HG03571 (cell line): ENCODE data around the gene PSORS1C1.
"Not testable (repeated sequence)": the region's sequence is repeated elsewhere in the genome, so short reads cannot be mapped to it uniquely, and the experiment has no call there.

Experiments
- ATAC-seq: cut with Tn5 transposase; IDR thresholded peaks from one replicate; pipeline ENCODE4 v1.9.1; 2021; ENCODE audit not compliant: unreplicated experiment

Gene PSORS1C1, protein sequence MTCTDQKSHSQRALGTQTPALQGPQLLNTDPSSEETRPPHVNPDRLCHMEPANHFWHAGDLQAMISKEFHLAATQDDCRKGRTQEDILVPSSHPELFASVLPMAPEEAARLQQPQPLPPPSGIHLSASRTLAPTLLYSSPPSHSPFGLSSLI

DNA sequence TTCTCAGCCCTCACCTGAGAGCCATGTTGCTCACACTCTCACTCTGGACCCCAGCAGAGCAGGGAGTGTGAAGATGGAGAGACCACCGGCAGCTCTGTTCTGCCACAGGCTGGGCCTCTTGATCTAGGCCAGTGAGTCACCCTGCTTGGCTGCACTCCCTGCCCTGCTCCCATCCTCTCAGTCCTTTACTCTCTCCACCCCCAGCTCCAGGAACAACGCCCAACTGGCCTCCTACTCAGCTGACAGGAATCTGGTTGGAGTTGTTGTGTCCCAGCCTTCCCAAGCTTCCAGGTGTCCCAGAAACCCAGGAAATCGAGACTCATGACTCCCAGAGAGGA is at the start of gene PSORS1C1:
Gene PSORS1C1 (plus strand): TSS at position 260 of the 338 bp plus-strand sequence. CDS start 14,833 bp downstream, outside the sequence.
- no peak for ATAC-seq

DNA sequence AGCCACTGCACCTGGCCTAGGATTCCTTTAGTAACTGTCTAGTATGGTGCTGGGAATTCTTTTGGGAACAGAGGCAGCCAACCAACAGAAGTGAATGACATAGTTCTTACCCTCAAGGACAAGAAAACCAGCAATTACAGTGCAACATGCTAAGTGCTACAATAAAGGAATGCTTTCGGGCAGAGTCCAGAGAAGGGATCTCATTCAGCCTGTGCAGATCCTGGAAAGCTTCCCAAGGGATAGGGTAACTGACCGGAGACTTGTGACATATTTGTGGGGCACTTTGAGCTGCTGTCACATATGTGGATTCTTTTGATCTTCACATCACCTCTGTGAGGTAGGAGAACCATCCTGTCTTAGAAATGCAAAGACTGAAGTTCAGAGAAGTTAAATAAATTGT is 49.0 kb upstream of the PSORS1C1 start:
- no peak for ATAC-seq

DNA sequence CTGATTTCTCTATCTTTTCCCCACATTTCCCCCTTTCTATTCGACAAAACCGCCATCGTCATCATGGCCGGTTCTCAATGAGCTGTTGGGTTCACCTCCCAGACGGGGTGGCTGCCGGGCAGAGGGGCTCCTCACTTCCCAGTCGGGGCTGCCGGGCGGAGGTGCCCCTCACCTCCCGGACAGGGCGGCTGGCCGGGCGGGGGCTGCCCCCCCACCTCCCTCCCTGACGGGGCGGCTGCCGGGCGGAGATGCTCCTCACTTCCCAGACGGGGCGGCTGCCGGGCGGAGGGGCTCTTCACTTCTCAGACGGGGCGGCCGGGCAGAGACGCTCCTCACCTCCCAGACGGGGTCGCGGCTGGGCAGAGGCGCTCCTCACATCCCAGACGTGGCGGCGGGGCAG is 47.6 kb upstream of the PSORS1C1 start:
- not testable (repeated sequence) for ATAC-seq

DNA sequence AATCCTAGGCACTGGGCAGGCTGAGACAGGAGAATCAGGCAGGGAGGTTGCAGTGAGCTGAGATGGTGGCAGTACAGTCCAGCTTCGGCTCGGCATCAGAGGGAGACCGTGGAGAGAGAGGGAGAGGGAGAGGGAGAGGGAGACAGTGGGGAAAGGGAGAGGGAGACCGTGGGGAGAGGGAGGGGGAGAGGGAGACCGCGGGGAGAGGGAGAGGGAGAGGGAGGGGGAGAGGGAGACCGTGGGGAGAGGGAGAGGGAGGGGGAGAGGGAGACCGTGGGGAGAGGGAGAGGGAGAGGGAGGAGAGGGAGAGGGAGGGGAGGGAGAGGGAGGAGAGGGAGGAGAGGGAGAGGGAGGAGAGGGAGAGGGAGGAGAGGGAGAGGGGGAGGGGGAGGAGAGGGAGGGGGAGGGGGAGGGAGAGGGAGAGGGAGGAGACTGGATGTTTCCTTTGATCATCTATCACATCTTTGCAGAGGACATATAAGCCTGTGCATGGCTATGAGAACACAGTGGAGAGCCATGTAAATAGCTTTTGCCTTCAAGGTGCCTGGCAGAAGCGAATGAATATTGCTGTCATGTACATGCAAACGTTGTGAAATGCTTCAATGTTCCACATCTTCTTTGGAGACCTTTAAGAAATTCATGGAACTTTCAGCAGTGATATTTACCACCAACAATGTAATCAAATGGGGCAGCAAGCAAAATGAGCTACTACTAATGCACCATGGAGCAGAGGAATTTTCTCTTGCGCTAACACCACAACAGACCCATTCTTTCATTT is 46.5 kb upstream of the PSORS1C1 start:
- not testable (repeated sequence) for ATAC-seq

DNA sequence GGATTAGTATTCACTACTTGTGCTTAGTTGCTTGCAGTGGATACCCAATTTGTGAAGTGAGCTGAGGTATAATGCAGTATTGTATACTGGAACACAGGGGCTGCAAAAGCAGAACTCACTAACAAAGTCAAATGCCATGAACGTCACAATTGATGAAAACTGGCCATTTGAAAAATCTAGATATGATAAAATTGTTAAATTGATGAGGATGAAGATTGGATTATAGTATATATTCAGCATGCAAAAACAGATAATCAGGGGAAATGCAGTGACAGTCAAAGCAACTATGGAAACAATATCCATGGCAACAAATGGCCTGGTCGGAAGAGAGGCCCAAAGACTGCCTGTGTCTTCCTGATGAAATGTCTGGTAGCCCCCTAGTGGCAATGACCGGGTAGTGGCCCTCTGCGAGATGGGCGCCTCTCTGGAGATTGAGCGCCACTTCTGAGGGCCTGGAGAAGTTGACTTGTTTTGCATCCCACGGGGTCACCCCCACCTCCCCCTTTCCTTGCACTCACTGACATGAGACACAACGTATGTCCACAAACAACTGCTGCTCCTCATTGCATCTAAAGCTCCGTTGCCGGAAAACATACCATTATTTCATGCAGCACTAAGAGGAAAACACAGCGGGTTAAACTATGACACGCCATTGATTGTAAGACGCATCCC is 45.8 kb upstream of the PSORS1C1 start:
- no peak for ATAC-seq

DNA sequence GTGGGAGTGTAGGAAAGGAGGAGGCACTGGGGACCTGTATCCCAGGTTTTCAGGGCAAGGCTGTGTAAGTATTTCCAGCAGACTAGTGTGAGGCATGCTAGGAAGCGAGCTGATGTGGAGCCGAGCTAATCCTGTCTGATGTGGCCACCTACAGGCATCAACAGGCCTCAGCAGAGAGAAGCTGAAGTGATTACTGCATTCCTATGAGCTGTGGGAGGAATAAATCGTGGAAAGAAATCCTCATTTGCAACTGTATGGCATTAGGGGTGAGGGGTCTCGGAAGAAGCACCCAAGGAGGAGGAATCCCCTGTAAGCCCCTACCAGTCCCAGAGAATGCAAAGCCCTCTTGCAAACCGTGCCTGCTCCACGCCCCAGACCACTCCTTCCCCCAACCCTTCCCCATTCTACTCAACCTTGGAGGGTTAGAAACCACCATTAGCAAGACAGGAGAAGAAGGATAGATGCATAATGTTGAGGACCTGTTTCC is 43.8 kb upstream of the PSORS1C1 start:
- ATAC-seq, result no peak

DNA sequence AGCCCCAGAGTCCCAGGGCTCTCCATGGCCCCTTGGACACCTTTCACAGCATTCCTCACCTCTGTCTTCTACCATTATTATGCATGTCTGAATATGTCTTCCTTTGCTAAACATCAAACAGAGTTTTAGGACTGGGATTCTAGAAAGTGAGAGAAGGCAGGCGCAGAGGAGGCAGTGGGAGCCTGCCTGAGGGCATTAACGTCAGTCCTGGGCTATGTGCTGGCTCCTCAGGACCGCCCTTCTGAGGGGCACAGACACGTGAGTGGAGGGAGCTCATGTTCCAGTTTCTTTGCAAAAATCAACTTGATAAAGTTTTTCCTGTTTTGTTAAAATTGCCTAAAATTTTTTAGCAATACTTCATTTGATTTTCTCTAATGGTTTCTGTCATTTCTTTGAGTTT is 40.2 kb upstream of the PSORS1C1 start:
- ATAC-seq, result no peak

DNA sequence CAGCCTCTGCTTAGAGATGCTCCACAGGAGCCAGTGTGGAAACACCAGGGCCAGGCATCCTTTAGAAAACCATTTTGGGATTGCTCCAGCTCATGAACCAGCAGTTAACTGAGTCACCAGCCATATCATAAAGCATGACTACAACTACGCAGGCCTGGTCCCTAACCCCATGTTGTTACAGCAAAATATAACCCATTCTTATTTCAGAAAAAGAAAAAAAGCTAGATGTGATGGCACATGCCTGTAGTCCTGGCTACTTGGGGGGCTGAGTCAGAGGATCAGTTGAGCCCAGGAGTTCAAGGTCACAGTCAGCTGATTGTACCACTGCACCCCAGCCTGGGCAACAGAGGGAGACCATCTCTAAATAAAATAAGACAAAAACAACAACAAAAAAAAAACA is 39.1 kb upstream of the PSORS1C1 start:
- ATAC-seq, result no peak

DNA sequence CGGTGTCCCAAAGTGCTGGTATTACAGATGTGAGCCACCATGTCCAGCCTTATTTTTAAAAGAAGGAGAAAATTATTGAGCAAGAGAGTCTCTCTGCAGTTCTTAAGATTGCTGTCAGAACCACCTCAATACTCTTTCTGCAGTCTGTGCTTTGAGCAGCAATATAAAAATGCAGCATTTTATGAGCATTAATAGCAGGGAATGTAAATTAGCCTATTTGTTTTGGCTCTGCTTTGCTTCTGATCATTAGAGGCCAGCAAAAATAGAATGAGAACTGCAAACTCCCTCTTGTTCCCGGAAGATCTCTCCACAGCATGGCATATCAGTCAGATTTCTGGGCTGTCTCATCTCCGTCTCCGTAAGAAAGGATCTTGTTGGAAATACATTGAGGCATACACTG is 38.0 kb upstream of the PSORS1C1 start:
- no peak for ATAC-seq

DNA sequence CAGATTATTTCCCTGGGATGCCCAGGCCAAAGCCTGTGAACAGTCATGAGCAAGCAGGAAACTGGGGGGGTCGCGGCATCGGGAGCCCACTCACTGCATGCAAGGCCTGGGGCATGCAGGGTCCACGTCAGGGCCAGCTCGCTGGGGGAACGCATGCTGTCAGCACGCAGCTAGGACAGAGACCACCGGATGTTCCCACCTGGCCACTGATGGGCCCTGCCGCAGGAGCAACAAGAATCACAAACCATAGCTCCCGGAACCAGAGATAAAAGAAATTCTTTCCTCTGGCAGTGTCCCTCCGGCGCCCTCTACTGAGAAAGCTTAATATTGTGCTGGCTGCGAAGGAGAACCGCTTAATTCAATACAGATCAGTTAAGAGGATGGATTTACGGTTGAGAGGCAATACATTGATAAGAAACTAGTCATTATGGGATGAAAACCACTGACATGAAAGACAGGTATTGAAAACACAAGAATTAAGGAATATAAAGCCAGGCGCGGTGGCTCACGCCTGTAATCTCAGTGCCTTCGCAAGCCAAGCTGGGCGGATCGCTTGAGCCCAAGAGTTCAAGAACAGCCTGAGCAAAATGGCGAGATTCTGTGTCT is 34.8 kb upstream of the PSORS1C1 start:
- ATAC-seq, result no peak

DNA sequence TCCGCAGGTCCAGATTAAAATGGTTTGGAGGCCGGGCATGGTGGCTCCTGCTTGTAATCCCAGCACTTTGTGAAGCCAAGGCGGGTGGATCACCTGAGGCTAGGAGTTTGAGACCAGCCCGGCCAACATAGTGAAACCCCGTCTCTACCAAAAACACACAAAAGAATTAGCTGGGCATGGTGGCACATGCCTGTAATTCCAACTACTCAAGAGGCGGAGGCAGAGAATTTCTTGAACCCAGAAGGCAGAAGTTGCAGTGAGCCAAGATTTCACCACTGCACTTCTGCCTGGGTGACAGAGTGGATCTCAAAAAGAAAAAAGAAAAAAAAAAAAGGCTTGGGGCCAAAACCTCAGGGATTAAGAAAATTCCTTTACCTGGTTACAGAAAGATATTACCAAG is 32.7 kb upstream of the PSORS1C1 start:
- ATAC-seq, result no peak

DNA sequence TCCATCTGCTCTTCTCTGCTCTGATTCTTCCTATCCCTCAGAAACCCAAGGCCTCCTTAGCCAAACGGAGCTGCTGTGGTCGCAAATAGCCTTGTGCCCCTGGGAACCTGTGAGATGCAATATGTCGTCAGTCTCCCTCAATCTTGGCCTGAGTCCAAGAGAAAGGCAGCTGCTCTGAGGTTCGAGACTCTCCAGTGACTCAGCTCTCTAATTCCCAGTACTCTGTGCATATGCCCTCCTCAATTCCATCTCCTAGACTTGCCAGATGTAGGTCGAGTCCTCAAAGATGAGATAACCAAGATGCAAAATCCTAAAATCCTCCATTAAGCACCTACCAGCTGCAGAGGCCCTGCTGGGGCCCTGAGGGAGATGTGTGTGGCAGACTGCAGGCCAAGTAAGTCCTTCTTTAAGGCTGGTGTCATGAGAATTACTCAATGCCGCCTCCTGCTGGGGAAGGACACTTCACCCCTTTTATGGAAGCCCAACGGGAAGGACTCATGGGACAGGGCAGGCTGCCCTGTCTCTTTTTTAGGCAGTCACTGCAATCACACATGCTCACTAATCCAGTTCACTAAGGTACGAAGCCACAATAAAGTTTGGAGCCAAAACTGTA is 30.8 kb upstream of the PSORS1C1 start:
- no peak for ATAC-seq

DNA sequence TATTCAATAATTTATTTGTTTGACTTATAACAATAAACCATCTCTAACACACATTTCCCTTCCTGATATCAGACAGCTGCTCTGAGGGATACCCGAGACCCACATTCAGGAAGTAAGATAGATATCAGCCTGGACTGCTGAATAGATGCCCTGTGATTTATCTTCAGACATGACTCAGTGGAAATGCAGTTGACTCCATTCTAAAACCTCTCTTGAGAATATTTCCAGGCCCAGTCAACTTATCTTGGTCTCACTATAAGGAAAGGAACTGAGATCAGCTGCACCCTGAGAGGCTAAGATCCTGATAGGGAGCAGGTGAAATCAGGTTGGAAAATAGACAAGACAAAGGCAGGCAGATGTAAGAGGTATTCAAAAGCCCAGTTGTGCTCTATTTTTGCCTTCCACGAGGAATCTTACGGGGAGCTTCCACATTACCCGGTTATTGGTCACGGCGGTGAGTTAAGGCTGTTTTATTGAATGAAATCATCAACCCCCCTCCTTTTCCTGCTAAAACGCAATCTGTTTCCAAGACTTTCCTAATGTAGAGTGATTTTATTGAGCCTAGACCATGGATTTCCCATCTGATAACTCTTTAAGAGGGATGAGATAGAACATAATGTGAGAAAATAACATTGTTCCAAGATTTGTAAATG is 27.7 kb upstream of the PSORS1C1 start:
- no peak for ATAC-seq

DNA sequence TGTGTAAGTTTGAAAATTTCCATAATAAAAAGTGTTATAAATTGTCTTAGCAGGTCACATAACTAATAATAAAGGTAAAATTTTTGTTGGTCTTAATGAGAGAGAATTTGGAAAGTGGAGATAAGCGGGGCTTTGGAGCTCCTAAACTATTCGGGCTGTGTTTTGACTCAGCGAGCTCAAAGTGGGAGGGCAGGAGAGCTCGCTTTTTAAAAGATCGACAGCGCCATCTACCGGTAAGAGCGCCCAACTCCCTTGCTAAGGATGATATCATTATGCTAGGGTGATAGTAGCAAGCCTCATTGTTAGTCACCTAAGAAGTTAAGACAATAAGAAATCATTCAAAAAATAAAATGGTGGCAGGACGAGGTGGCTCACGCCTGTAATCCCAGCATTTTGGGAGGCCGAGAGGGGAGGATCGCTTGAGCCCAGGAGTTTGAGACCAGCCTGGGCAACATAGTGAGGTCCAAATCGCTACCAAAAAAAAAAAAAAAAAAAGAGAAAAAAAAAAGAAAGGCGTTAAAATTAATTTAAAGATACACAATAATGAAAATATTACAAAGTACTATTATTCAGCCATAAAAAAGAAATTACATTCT is 27.0 kb upstream of the PSORS1C1 start:
- peak; percentile 61 for ATAC-seq

DNA sequence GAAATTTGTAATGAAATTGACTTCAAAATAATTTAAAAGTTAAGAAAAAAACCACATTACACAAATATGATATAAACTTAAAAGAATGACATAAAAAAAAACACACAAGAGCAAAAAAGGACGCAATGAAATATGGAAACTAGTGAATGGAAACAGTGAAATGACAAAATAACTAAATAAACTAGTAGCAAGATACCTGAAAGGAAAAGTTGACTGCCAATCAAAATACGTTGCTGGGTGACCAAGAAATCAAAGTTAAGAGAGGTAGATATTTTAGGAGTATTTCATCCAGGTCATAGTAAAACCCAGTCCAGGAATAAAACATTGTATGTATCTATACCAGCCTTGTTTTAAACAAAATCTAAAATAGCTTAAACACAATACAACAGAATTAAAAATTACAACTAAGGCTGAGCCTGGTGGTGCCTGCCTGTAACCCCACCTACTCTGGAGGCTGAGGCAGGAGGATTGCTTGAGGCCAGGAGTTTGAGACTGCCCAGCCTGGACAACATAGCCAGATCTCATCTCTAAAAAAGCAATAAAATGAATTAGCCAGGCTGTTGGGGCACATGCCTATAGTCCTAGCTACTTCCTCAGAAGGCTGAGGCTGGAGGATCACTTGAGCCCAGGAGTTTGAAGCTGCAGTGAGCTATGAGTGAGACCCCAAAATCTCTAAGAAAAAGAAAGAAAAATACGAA is 24.2 kb upstream of the PSORS1C1 start:
- no peak for ATAC-seq

DNA sequence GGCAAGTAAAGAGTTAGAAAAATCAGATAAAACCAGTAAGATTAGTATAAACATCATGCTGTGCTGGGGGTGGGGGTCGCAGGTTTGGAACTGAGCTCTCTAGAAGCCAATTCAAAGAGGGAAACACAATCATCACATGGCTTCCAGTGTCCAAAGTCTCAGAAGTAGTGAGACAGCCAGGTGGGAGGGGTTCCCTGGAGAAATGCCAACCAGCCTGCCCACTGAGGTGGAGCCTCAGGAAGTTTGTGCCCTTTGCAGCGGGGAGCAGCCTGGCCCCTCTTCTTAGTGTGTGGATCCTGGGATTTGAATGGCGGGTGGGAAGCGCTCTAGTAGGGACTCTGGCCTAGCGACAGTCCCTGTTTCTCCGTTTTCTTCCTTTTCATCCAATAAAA is 23.6 kb upstream of the PSORS1C1 start:
- ATAC-seq, result no peak

DNA sequence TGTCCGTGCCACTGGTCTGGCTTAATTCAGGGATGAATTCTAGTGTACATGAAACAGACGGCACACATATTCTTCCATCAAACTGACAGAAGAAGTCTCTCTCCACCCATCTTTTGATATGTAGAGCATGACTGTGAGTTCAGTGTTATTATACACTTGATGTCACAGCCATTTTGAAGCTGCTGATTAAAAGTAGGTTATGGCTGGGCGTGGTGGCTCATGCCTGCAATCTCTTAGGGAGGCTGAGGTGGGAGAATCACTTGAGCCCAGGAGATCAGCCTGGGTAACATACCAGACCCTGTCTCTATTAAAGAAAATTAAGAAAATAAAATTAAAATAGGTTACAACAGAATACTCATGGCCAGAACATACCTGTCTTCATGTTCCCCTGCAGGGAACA is 22.9 kb upstream of the PSORS1C1 start:
- ATAC-seq, result no peak

DNA sequence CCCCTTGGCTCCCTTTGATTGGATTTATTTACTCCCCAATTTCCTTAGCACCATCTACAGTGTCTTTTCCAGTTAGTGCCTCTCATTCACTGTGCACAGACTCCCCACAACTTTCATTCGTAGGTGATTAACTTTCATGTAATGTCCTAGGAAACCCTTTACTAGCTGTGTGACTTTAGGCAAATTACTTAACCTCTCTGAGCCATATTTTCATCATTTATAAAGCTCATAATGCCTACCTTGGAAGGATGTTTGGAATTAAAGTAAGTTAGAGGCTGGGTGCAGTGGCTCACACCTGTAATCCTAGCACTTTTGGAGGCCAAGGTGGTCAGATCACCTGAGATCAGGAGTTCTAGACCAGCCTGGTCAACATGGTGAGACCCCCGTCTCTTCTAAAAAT is 22.4 kb upstream of the PSORS1C1 start:
- ATAC-seq, result no peak

DNA sequence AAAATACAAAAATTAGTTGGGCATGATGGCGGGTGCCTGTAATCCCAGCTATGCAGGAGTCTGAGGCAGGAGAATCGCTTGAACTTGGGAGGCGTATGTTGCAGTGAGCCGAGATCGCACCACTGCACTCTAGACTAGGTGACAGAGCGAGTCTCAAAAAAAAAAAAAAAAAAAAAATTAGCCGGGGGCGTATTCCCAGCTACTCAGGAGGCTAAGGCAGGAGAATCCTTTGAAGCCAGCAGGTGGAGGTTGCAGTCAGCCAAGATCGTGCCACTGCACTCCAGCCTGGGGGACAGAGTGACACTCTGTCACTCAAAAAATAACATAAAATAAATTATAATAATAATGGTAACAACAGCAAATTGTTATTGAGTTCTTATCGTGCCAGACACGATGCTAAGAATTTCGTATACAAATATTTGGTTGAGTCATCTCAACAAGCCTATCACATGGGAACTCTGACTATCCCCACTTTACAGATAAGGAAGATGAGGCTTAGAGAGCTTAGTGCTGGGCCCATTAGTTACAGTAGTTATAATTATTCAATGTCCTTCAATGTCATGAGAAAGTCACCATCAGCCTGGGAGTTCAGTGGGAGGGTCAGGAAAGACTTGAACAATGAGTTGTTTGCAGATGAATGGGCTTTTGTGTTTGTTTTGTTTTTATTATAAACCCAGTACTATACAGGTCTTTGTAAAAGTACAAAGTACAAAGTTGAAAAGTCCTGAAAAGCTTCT is 21.7 kb upstream of the PSORS1C1 start:
- no peak for ATAC-seq
